HepG2 (cell line): ENCODE data around the gene RUVBL2.

Source experiments
- FOXK1 ChIP-seq: sonication (generic); formaldehyde crosslinking; IDR thresholded peaks from 2 replicates; pipeline ENCODE4 v1.4.0; 2020; ENCODE audit warnings: low read depth, missing genetic modification reagents, borderline replicate concordance
- MLLT10 ChIP-seq: sonication (generic); formaldehyde crosslinking; IDR thresholded peaks from 2 replicates; pipeline ENCODE4 v1.4.0; 2020; ENCODE audit warnings: missing genetic modification reagents
- MXD4 ChIP-seq: IDR thresholded peaks from 2 replicates; pipeline ENCODE4 v1.6.1; 2016; ENCODE audit warnings: mild to moderate bottlenecking, missing biosample characterization, missing genetic modification reagents
- MXI1 ChIP-seq: IDR thresholded peaks from 3 replicates; pipeline ENCODE4 v1.6.1; 2012; ENCODE audit warnings: low read depth, low read length, inconsistent platforms, borderline replicate concordance
- MYNN ChIP-seq: sonication (generic); formaldehyde crosslinking; IDR thresholded peaks from 2 replicates; pipeline ENCODE4 v1.4.0; 2020; ENCODE audit warnings: mild to moderate bottlenecking, low read depth, missing genetic modification reagents
- POLR2A ChIP-seq, 2 experiments: IDR thresholded peaks; 2 replicates each; pipeline ENCODE4 v1.6.1; 2011; ENCODE audit warnings: low read depth in 2 of 2, low read length in 2 of 2, mild to moderate bottlenecking in 1 of 2, moderate library complexity in 1 of 2; ENCODE audit not compliant: insufficient read depth in 1 of 2
- SP2 ChIP-seq: sonication (generic); formaldehyde crosslinking; IDR thresholded peaks from 2 replicates; pipeline ENCODE4 v1.5.1; 2020; ENCODE audit warnings: mild to moderate bottlenecking, missing genetic modification reagents
- TAF1 ChIP-seq: sonication (generic); formaldehyde crosslinking; IDR thresholded peaks from 2 replicates; pipeline ENCODE4 v1.4.0; 2020; ENCODE audit warnings: missing genetic modification reagents
- TCF7 ChIP-seq: sonication (generic); IDR thresholded peaks from 2 replicates; pipeline ENCODE4 v1.6.1; 2016; ENCODE audit warnings: antibody characterized with exemption, low read depth
- YY1 ChIP-seq: IDR thresholded peaks from 2 replicates; pipeline ENCODE4 v1.6.1; 2011; ENCODE audit warnings: low read length, low read depth, moderate library complexity, mild to moderate bottlenecking; ENCODE audit not compliant: insufficient read depth, insufficient replicate concordance
- TF ChIP-seq, protein P1 (sequence below): sonication (generic); formaldehyde crosslinking; IDR thresholded peaks from 2 replicates; pipeline ENCODE4 v1.5.0; 2020; ENCODE audit warnings: mild to moderate bottlenecking, missing genetic modification reagents, moderate library complexity

DNA sequence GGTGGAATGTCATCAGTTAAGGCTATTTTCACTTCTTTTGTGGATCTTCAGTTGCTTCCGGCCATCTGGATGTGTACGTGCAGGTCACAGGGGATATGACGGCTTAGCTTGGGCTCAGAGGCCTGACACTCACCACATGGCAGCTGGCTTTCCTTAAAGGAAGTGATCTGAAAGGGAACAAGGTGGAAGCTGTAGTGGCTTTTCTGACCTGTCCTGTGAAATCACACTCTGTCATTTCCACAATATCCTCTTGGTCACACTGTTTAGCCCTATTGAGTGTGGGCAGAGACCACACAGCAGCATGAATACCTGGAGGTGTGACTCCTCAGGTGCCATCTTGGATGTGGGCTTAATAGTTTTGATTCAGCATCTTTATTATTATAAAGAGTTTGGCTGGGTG, 43.5 kb upstream of the RUVBL2 start:
- TF ChIP-seq TCF7 (no peak), TAF1 (CRISPR knock-in tag) (0 out of 2 replicates have a peak, but pooled peaks have one; percentile 20), MXI1 (no peak), POLR2A (IDR thresholded peaks at IDR 0.05; ENCODE audit: insufficient read depth in 1 of 2, low read depth in 2 of 2, low read length in 2 of 2) (no peak), MXD4 (CRISPR knock-in tag) (no peak), YY1 (no peak), MYNN (CRISPR knock-in tag) (no peak), SP2 (no peak), FOXK1 (CRISPR knock-in tag) (no peak), MLLT10 (CRISPR knock-in tag) (no peak)
- TF ChIP-seq, protein P1, sequence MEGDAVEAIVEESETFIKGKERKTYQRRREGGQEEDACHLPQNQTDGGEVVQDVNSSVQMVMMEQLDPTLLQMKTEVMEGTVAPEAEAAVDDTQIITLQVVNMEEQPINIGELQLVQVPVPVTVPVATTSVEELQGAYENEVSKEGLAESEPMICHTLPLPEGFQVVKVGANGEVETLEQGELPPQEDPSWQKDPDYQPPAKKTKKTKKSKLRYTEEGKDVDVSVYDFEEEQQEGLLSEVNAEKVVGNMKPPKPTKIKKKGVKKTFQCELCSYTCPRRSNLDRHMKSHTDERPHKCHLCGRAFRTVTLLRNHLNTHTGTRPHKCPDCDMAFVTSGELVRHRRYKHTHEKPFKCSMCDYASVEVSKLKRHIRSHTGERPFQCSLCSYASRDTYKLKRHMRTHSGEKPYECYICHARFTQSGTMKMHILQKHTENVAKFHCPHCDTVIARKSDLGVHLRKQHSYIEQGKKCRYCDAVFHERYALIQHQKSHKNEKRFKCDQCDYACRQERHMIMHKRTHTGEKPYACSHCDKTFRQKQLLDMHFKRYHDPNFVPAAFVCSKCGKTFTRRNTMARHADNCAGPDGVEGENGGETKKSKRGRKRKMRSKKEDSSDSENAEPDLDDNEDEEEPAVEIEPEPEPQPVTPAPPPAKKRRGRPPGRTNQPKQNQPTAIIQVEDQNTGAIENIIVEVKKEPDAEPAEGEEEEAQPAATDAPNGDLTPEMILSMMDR (CRISPR knock-in tag): no peak
